Amniotic epithelial cell (primary cell): ENCODE measurements around the gene SLC26A6.

Source experiments
- DNase-seq: peaks from one replicate; pipeline ENCODE4 v3.0.0-alpha.2; 2010; ENCODE audit warnings: low read depth

Gene SLC26A6

GRCh38 chr3:48599077-48599501, 36.2 kb downstream of the SLC26A6 start:
- DNase-seq = no peak

GRCh38 chr3:48598323-48599076, 36.8 kb downstream of the SLC26A6 start:
- DNase-seq = peak; percentile 49

GRCh38 chr3:48597408-48597800, 37.9 kb downstream of the SLC26A6 start:
- DNase-seq = no peak

GRCh38 chr3:48596676-48597407, 38.4 kb downstream of the SLC26A6 start:
- DNase-seq = no peak

GRCh38 chr3:48596157-48596556, 39.1 kb downstream of the SLC26A6 start:
- DNase-seq = no peak

- DNase-seq = peak; percentile 56
Observed at GRCh38 chr3:48595526-48596121, 39.6 kb downstream of the SLC26A6 start.

- no peak for DNase-seq
Observed at GRCh38 chr3:48595075-48595525, 40.2 kb downstream of the SLC26A6 start, which contains the start of gene COL7A1. TSS of gene COL7A1 (minus strand) at chr3:48595329. CDS start at chr3:48595159, 170 bp downstream.

GRCh38 chr3:48594417-48595049, 40.7 kb downstream of the SLC26A6 start:
- no peak for DNase-seq

- no peak for DNase-seq
Observed at GRCh38 chr3:48593337-48593736, 41.9 kb downstream of the SLC26A6 start.

- DNase-seq = no peak
Observed at GRCh38 chr3:48592519-48593087, 42.7 kb downstream of the SLC26A6 start.

GRCh38 chr3:48591886-48592518, 43.3 kb downstream of the SLC26A6 start:
- DNase-seq = no peak

GRCh38 chr3:48591436-48591835, 43.8 kb downstream of the SLC26A6 start:
- no peak for DNase-seq

- no peak for DNase-seq
Observed at GRCh38 chr3:48588230-48588629, 47.0 kb downstream of the SLC26A6 start.

GRCh38 chr3:48587686-48588085, 47.6 kb downstream of the SLC26A6 start:
- no peak for DNase-seq

GRCh38 chr3:48585411-48585810, 49.9 kb downstream of the SLC26A6 start:
- no peak for DNase-seq

- DNase-seq = no peak
Observed at GRCh38 chr3:48584836-48585235, 50.4 kb downstream of the SLC26A6 start.

GRCh38 chr3:48581621-48582481, 53.4 kb downstream of the SLC26A6 start:
- no peak for DNase-seq

GRCh38 chr3:48576647-48577046, 58.6 kb downstream of the SLC26A6 start:
- DNase-seq = no peak
